Bronchial epithelial cell (primary cell): Measurements from ENCODE around the gene TMEM117. TPM values are rescaled to one million over a fixed set of nuclear protein-coding genes. Genes with fewer than 3 reads are reported as not detected.

Experiments used
- DNase-seq: peaks from one replicate; pipeline ENCODE4 v3.0.0-alpha.2; 2010; ENCODE audit warnings: low read depth
- FAIRE-seq: peaks from 2 replicates; lab custom pipeline; 2011; peaks lifted over from hg19 to GRCh38; lab: Jason Lieb, UNC
- H3K27me3 ChIP-seq: 2 replicates; pipeline ENCODE4 v1.5.1; 2011; ENCODE audit warnings: low read length; ENCODE audit not compliant: control insufficient read depth, insufficient read depth
- H3K36me3 ChIP-seq: 2 replicates; pipeline ENCODE4 v1.5.1; 2011; ENCODE audit warnings: low read length; ENCODE audit not compliant: control insufficient read depth, insufficient read depth
- H3K4me3 ChIP-seq: 2 replicates; pipeline ENCODE4 v1.5.1; 2011; ENCODE audit warnings: mild to moderate bottlenecking, low read depth, low read length, control low read depth
- total RNA-seq: library from RNA; depleted of rRNA; stranded (reverse); fragments of >200 nt; gene quantifications from 2 replicates; pipeline ENCODE4 v1.2.1, GENCODE V29; 2014
- TF ChIP-seq, protein P1 (sequence below): IDR thresholded peaks from 2 replicates; pipeline ENCODE4 v1.5.1; 2011; ENCODE audit warnings: mild to moderate bottlenecking, moderate library complexity, low read length, control low read depth, inconsistent platforms; ENCODE audit not compliant: insufficient read depth, severe bottlenecking

Gene TMEM117
- total RNA-seq, 1 donor from 2014 or later = 6.6 TPM

GRCh38 chr12:43805149-43805859 is 30.6 kb upstream of the TMEM117 start:
- Histone ChIP-seq H3K27me3 (no peaks in the 10 kb centered on the region), H3K4me3 (peak overlapping the region; percentile 98), H3K36me3 (no peaks in the 10 kb centered on the region)
- TF ChIP-seq, protein P1, sequence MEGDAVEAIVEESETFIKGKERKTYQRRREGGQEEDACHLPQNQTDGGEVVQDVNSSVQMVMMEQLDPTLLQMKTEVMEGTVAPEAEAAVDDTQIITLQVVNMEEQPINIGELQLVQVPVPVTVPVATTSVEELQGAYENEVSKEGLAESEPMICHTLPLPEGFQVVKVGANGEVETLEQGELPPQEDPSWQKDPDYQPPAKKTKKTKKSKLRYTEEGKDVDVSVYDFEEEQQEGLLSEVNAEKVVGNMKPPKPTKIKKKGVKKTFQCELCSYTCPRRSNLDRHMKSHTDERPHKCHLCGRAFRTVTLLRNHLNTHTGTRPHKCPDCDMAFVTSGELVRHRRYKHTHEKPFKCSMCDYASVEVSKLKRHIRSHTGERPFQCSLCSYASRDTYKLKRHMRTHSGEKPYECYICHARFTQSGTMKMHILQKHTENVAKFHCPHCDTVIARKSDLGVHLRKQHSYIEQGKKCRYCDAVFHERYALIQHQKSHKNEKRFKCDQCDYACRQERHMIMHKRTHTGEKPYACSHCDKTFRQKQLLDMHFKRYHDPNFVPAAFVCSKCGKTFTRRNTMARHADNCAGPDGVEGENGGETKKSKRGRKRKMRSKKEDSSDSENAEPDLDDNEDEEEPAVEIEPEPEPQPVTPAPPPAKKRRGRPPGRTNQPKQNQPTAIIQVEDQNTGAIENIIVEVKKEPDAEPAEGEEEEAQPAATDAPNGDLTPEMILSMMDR = no peak
- DNase-seq = no peak
- FAIRE-seq = no peak

GRCh38 chr12:43805860-43806736 is 29.8 kb upstream of the TMEM117 start, which contains the start of gene TWF1:
TWF1 (minus strand) TSS chr12:43806317; CDS start chr12:43806245, 72 bp downstream.
- FAIRE-seq = no peak
- TF ChIP-seq, protein P1 = peak; percentile 34
- peak; percentile 43 for DNase-seq
- Histone ChIP-seq H3K27me3 (no peaks in the 10 kb centered on the region), H3K4me3 (peak within 1 kb of the TSS; percentile 98), H3K36me3 (no peaks in the 10 kb centered on the region)

DNA sequence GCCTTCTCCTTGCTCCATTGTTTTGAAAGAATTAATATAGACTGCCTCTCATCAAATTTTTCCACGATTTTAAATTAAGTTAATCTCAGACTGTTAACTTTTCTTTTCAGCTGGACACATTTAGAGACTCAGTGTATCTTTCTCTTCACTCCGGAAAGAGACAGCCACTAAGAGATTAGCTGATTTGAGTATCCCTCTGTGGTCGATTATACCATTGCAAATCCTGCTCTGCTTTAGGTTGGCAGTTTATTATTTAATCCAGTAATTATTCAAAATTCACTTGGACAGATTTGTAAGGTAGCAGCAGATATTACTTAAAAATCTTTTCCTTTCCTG is 29.2 kb upstream of the TMEM117 start:
- no peaks in the 10 kb centered on the region for H3K36me3 ChIP-seq
- no peaks in the 10 kb centered on the region for H3K27me3 ChIP-seq
- no peak for DNase-seq
- no peak for FAIRE-seq
- H3K4me3 ChIP-seq = peak overlapping the region; percentile 98
- TF ChIP-seq, protein P1 = no peak

- H3K4me3 ChIP-seq = no peak overlapping the region
- TF ChIP-seq, protein P1 = no peak
- DNase-seq (peak; percentile 57), FAIRE-seq (no peak)
- no peaks in the 10 kb centered on the region for H3K36me3 ChIP-seq
- H3K27me3 ChIP-seq = no peaks in the 10 kb centered on the region
Observed at GRCh38 chr12:43807386-43807785, 28.5 kb upstream of the TMEM117 start.

DNA sequence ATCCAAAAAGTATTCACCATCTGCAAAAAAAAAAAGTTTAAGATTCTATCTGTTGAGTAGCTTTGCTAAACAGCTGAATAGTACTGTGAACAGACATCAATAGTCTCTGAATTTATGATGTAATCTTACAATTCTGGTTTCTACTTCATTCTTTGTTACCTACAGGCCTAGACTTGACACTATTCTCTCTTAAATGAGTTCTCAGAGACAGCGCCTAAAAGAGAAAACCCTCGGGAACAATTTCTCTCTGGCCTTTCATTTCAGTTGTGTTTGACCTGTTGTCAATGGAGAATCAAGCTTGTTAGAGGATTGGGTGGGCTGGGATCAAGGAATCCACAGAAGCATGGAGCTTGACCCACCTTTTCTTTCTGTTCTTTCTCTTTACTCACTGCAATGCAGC is 23.8 kb upstream of the TMEM117 start:
- DNase-seq (peak; percentile 77), FAIRE-seq (no peak)
- Histone ChIP-seq H3K36me3 (no peaks in the 10 kb centered on the region), H3K27me3 (no peaks in the 10 kb centered on the region), H3K4me3 (no peak overlapping the region)
- TF ChIP-seq, protein P1 = no peak
